NCI-H1436 (cell line): ENCODE data around the gene TCF7L2.

Experiments
- DNase-seq: peaks from one replicate; lab custom pipeline; 2025; lab: John Stamatoyannopoulos, UW

TCF7L2 gene

DNA sequence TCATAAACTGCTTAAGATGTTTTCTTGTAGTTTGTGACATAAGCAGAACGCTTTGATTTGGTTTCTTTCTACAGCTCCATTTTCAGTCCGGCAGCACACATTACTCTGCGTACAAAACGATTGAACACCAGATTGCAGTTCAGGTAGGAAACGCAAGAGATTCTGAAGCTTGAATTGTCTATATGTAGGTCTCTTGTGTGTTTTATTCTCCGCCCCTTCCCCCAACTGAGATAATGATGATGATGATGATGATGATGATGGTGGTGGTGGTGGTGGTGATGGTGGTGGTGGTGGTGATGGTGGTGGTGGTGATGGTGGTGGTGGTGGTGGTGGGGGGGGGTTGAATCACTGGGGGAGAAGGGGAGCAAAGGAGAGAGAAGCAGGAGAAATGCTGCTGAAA, 14.4 kb downstream of the TCF7L2 start:
- no peak for DNase-seq

DNA sequence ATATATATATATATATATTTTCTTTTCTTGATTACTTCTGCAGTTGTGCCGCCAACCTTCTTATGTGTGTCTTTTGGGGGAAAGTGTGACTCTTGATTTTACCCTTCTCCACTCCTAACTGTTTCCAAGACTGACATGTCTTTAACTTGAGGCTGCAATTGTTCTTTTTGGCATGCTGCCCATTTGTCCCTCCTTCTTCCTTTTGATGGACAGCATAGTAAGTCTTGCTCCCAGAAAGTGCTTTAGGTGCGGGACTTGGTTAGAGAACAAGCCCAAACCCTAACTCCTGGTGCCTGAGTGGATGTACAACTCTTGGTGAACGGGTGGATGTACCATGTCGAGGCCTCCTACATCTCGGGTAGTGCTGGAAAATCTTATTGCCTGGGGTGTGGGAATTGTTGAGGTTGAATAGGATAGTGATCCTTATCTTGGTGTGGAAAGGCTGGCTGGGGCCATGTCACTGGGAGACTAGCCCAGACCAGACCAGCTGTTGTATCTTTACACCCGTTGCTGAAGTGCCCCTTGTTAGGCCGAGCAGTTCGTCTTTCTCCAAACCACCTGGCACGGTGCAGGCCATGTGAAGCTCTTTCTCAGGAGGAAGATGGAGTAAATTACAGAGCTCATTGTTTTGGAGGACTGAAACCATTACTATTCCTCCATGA, 16.3 kb downstream of the TCF7L2 start:
- DNase-seq = no peak

DNA sequence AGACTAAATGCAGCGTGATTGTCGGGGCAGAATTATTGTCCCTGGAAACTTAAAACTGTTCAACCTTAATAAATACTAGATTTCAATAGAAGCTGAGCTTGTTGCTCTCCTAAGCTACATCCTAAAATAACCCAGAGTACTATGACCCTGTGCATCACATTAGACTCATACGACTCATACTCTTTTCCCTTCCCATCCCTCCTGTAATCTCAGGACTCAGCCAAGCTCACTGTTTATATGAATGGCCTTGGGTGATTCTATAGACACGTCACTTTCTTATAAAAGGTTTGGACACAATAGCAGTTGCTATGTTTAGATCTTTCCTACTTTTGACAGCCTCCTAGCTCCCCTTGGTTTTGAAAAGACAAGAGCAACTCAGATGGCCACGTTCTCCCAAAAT, 17.2 kb downstream of the TCF7L2 start:
- no peak for DNase-seq

GRCh38 chr10:112969131-112969530, 19.1 kb downstream of the TCF7L2 start:
- no peak for DNase-seq

GRCh38 chr10:112969542-112969941, 19.5 kb downstream of the TCF7L2 start:
- DNase-seq = no peak

DNA sequence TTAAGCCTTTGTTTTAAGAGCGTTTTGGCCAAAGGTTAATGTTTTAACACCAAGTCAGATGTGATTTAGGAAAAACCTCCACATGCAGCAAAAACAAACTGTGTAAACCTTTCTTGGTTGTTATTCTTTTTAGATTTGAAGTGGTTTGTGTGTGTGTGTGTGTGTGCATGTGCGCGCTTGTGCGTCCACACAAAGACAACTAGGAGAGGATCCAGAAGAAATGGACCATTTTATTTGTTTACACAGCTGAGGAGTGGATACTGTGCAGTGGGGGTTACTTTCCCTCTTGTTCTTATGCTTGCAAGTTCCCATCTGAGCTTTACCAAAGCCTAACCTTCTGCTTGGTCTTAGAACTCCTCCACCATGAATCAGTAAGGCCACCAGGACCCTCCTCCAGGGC, 20.0 kb downstream of the TCF7L2 start:
- DNase-seq = no peak

DNA sequence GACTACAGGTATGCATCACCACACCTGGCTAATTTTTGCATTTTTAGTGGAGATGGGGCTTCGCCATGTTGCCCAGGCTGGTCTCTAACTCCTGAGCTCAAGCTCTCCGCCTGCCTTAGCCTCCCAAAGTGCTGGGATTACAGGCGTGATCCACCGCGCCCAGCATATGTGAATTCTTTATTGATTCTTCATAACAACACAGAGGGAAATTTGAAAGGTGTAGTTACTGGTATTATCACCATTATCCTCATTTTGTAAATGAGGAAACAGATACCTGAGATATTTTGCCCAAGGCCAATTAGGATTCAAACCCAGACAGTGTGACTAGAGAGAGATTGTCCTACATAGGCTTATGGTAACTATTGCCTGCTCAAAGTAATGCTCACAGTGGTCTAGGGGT, 22.6 kb downstream of the TCF7L2 start:
- no peak for DNase-seq

GRCh38 chr10:112973046-112973445, 23.0 kb downstream of the TCF7L2 start:
- DNase-seq = no peak

DNA sequence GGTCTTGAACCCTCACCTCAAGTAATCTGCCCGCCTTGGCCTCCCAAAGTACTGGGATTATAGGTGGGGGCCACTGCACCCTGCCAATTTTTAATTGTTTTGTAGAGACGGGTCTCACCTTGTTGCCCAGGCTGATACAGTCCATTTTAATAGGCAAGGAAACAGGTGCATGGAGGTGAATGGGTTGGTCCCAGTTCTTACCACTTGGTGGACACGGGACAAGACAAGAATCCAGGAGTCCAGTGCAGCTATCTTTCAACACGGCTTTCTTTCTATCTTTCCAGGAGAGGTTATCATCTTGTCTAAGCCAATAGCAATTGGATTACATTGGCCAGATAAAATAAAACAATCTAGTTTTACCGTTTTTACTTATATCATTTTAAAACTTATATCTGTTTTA, 23.8 kb downstream of the TCF7L2 start:
- DNase-seq = no peak

- DNase-seq = peak; percentile 65
Measured at GRCh38 chr10:112977426-112977898, 27.4 kb downstream of the TCF7L2 start.

- DNase-seq = no peak
Measured at GRCh38 chr10:112979927-112980326, 29.9 kb downstream of the TCF7L2 start.

GRCh38 chr10:112980937-112981336, 30.9 kb downstream of the TCF7L2 start:
- no peak for DNase-seq

DNA sequence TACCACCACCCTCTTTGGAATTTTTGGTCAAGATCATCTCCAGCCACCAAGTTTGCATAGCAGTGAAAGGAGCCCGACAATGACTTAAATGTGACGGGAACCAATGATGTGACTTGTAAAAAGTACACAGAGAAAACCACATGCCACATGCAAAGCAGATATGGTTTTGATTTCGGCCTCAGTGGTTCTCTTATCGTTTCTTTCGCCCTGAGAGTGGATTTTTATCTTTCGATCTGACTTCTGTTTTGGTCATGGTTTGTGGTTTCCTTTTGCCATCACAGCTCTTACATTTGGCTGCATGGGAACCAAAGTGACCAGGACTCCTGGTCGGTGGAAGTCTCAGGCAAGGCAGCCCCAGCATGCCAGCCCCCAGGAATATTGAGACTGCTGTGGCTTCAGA, 31.5 kb downstream of the TCF7L2 start:
- no peak for DNase-seq

DNA sequence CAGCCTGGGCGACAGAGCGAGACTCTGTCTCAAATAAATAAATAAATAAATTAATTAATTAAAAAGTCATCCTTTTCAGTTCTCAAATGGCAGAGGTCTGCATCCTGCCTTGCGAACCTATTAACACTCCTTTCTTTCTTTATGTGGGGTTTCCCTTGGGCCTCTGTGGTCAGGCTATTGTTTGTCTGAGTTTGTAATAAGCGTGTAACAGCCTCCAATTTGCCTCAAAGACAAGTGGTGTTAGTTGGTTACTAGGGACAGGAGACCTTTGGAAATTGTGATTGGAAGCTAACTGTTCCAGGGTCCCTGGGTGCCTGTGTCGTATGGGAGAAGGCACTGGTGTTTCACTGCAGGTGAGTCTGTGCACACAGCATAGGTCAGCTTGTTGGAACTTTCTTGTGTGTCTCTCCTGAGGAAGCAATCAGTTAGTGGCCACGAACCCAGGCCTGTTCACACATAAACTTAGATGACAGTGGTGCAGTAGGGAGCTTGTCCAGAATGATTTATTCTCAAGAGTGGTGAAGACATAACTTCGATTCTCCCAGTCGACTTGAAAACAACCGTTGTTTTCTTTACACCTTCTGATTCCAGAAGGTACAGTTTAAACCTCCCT, 33.5 kb downstream of the TCF7L2 start:
- no peak for DNase-seq

DNA sequence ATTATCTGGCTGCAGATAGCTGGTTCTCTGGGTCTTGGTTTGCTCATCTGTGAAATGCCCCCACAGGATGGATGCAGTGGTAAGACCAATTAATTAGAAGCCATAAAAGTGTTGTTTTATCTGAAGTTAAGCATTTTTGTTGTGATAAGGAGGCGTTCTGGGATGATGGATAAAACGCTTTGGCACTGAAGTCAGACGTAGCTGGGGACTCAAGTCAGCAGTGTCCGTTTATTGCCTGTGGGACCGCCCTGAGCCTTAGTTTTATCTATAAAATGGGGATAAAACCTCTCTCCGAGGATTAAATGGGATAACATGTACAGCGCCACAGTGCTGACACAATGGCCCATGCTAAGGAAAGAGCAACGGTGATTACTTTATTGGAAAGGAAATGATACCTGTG, 34.7 kb downstream of the TCF7L2 start:
- no peak for DNase-seq

- no peak for DNase-seq
Measured at GRCh38 chr10:112985690-112986543, 35.9 kb downstream of the TCF7L2 start.

GRCh38 chr10:112986544-112987190, 36.6 kb downstream of the TCF7L2 start:
- DNase-seq = no peak

DNA sequence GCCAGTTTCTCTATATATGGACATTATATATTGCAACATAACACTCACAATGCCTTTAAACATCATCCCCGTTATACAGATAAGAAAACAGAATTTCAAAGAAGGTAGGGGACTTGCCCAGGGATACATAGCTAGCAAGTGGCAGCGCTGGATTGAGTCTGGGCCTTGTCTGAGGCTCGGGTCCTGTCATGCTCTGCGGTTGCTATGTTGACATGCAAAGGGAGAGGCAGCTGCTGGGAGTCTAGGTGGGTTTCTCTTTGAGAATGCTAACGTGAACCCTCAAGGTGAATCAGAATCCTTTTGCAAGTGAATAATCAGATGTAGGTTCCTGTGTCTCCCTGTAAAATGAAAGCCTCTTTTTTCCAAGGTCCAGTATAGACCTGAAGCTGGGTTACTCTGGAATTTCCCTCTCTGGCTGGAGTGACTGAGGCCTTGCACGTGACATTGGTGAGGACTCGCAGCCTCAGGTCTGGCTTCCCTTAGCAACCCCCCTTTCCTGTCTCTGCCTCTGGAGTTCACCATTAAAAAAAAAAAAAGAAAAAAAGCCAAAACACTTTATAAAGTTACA, 38.9 kb downstream of the TCF7L2 start:
- DNase-seq = no peak

DNA sequence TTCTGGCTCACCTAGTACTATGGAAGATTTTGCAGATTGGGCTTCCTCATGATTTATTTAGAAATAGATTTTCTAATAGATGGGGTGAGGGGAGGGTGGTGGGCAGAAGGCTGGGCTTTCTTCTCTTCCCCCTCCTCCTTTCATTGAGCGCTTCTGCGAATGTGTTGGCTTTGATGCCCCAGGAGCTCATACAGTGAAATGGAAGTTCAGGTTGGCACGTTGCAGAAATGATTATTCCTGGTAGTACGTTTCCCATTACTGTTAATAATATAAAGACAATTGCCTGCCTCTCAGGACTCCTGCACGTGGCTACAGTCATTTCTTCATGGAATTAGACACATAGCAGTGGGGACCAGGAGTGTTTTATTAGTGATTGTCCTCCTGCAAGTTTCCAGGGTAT, 39.8 kb downstream of the TCF7L2 start:
- no peak for DNase-seq

DNA sequence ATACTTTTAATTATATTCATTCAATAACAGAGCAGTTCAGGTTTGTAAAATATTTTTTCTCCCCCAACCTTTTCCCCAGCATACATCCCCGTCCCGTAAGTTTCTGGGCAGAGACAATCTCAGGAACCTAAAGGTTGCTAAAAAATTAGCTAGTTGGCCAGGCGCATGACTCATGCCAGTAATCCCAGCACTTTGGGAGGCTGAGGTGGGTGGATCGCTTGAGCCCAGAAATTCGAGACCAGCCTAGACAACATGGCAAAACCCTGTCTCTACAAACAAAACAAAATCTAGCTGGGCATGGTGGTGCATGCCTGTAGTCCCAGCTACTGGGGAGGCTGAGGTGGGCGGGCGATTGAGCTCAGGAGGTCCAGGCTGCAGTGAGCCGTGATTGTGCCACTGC, 40.2 kb downstream of the TCF7L2 start:
- no peak for DNase-seq

GRCh38 chr10:112991888-112992491, 41.9 kb downstream of the TCF7L2 start:
- no peak for DNase-seq

- no peak for DNase-seq
Measured at GRCh38 chr10:112996462-112996861, 46.4 kb downstream of the TCF7L2 start.
